Measurements from ENCODE around the gene CSTF2T.

CSTF2T gene

GRCh38 chr10:51683031-51683691, 16.2 kb downstream of the CSTF2T start:
- Histone ChIP-seq H2AFZ (ENCODE audit: low read length) (no peak overlapping the region), H3K27me3 (ENCODE audit: insufficient read depth, low read length) (no peaks in the 10 kb centered on the region), H3K9me2 (ENCODE audit: low read depth, low read length) (no peaks in the 10 kb centered on the region), H3F3A (ENCODE audit: insufficient read depth, low read length) (no peaks in the 10 kb centered on the region), H3K9me3 (ENCODE audit: low read length) (no peaks in the 10 kb centered on the region), H3K79me2 (ENCODE audit: insufficient read depth, low read length) (no peaks in the 10 kb centered on the region), H4K20me1 (ENCODE audit: insufficient read depth, low read length) (no peaks in the 10 kb centered on the region), H3K4me2 (ENCODE audit: low read length) (no peak overlapping the region), H3K9ac (ENCODE audit: low read length) (no peak overlapping the region), H3K4me1 (ENCODE audit: insufficient read depth, low read length, severe bottlenecking) (no peaks in the 10 kb centered on the region), H3K27ac (ENCODE audit: low read depth, low read length, poor library complexity, severe bottlenecking) (no peak overlapping the region), H3K36me3 (ENCODE audit: insufficient read depth, low read length) (no peaks in the 10 kb centered on the region), H3K4me3 (ENCODE audit: low read depth, low read length, poor library complexity, severe bottlenecking) (no peak overlapping the region)
- TF ChIP-seq EZH2 (IDR thresholded peaks at IDR 0.05; ENCODE audit: borderline replicate concordance, low read length) = no peak
- no peak for TF ChIP-seq CTCF (IDR thresholded peaks at IDR 0.05; ENCODE audit: low read length)

- no peaks in the 10 kb centered on the region for H4K20me1 ChIP-seq (ENCODE audit: insufficient read depth, low read length)
- no peak overlapping the region for H3K9ac ChIP-seq (ENCODE audit: low read length)
- no peaks in the 10 kb centered on the region for H3K27me3 ChIP-seq (ENCODE audit: insufficient read depth, low read length)
- no peaks in the 10 kb centered on the region for H3K4me1 ChIP-seq (ENCODE audit: insufficient read depth, low read length, severe bottlenecking)
- no peak overlapping the region for H3K4me2 ChIP-seq (ENCODE audit: low read length)
- H3K9me2 ChIP-seq (ENCODE audit: low read depth, low read length) = no peaks in the 10 kb centered on the region
- H3K79me2 ChIP-seq (ENCODE audit: insufficient read depth, low read length) = no peaks in the 10 kb centered on the region
- H3K36me3 ChIP-seq (ENCODE audit: insufficient read depth, low read length) = no peaks in the 10 kb centered on the region
- H3K4me3 ChIP-seq (ENCODE audit: low read depth, low read length, poor library complexity, severe bottlenecking) = no peak overlapping the region
- TF ChIP-seq EZH2 (IDR thresholded peaks at IDR 0.05; ENCODE audit: borderline replicate concordance, low read length) (no peak), CTCF (IDR thresholded peaks at IDR 0.05; ENCODE audit: low read length) (no peak)
- no peak overlapping the region for H2AFZ ChIP-seq (ENCODE audit: low read length)
- H3F3A ChIP-seq (ENCODE audit: insufficient read depth, low read length) = no peaks in the 10 kb centered on the region
- no peak overlapping the region for H3K27ac ChIP-seq (ENCODE audit: low read depth, low read length, poor library complexity, severe bottlenecking)
- no peaks in the 10 kb centered on the region for H3K9me3 ChIP-seq (ENCODE audit: low read length)
Observed at GRCh38 chr10:51679841-51680240, 19.6 kb downstream of the CSTF2T start.

- no peak for TF ChIP-seq EZH2 (IDR thresholded peaks at IDR 0.05; ENCODE audit: borderline replicate concordance, low read length)
- H3K9me2 ChIP-seq (ENCODE audit: low read depth, low read length) = no peaks in the 10 kb centered on the region
- H3K27ac ChIP-seq (ENCODE audit: low read depth, low read length, poor library complexity, severe bottlenecking) = no peak overlapping the region
- H2AFZ ChIP-seq (ENCODE audit: low read length) = no peak overlapping the region
- H3K36me3 ChIP-seq (ENCODE audit: insufficient read depth, low read length) = no peaks in the 10 kb centered on the region
- no peak overlapping the region for H3K9ac ChIP-seq (ENCODE audit: low read length)
- H3K27me3 ChIP-seq (ENCODE audit: insufficient read depth, low read length) = no peaks in the 10 kb centered on the region
- H3K4me3 ChIP-seq (ENCODE audit: low read depth, low read length, poor library complexity, severe bottlenecking) = no peak overlapping the region
- no peaks in the 10 kb centered on the region for H3K4me1 ChIP-seq (ENCODE audit: insufficient read depth, low read length, severe bottlenecking)
- no peaks in the 10 kb centered on the region for H3F3A ChIP-seq (ENCODE audit: insufficient read depth, low read length)
- no peaks in the 10 kb centered on the region for H3K79me2 ChIP-seq (ENCODE audit: insufficient read depth, low read length)
- no peaks in the 10 kb centered on the region for H4K20me1 ChIP-seq (ENCODE audit: insufficient read depth, low read length)
- no peak overlapping the region for H3K4me2 ChIP-seq (ENCODE audit: low read length)
- no peaks in the 10 kb centered on the region for H3K9me3 ChIP-seq (ENCODE audit: low read length)
Observed at GRCh38 chr10:51675088-51675487, 24.3 kb downstream of the CSTF2T start.

- no peaks in the 10 kb centered on the region for H3K36me3 ChIP-seq (ENCODE audit: insufficient read depth, low read length)
- H3K4me1 ChIP-seq (ENCODE audit: insufficient read depth, low read length, severe bottlenecking) = no peaks in the 10 kb centered on the region
- no peak overlapping the region for H3K4me2 ChIP-seq (ENCODE audit: low read length)
- no peaks in the 10 kb centered on the region for H3F3A ChIP-seq (ENCODE audit: insufficient read depth, low read length)
- no peak for TF ChIP-seq EZH2 (IDR thresholded peaks at IDR 0.05; ENCODE audit: borderline replicate concordance, low read length)
- no peak for TF ChIP-seq CTCF (IDR thresholded peaks at IDR 0.05; ENCODE audit: low read length)
- no peaks in the 10 kb centered on the region for H3K9me3 ChIP-seq (ENCODE audit: low read length)
- no peak overlapping the region for H3K4me3 ChIP-seq (ENCODE audit: low read depth, low read length, poor library complexity, severe bottlenecking)
- H3K27ac ChIP-seq (ENCODE audit: low read depth, low read length, poor library complexity, severe bottlenecking) = no peak overlapping the region
- H2AFZ ChIP-seq (ENCODE audit: low read length) = no peak overlapping the region
- no peaks in the 10 kb centered on the region for H3K79me2 ChIP-seq (ENCODE audit: insufficient read depth, low read length)
- no peak overlapping the region for H3K9ac ChIP-seq (ENCODE audit: low read length)
- no peaks in the 10 kb centered on the region for H4K20me1 ChIP-seq (ENCODE audit: insufficient read depth, low read length)
- no peaks in the 10 kb centered on the region for H3K27me3 ChIP-seq (ENCODE audit: insufficient read depth, low read length)
- no peaks in the 10 kb centered on the region for H3K9me2 ChIP-seq (ENCODE audit: low read depth, low read length)
Observed at GRCh38 chr10:51672039-51672535, 27.3 kb downstream of the CSTF2T start.
